Ovary (tissue), 3 donors: ENCODE results near the gene STMN3.

Source experiments
- CTCF ChIP-seq, 3 donors: fragments of 450-650 bp in 2 of 3; fragments of 200-600 bp in 1 of 3; IDR thresholded peaks; one replicate each; pipeline versions ENCODE4 v1.5.1 to v1.8.0; 2016 to 2022; ENCODE audit warnings: antibody characterized with exemption in 3 of 3, mild to moderate bottlenecking in 1 of 3
- POLR2A ChIP-seq: fragments of 450-650 bp; IDR thresholded peaks from one replicate; pipeline ENCODE4 v1.6.1; 2017; ENCODE audit warnings: antibody characterized with exemption, mild to moderate bottlenecking, moderate library complexity
- donor health status: DM: no; HTN: no; CAD: no.

- TF ChIP-seq CTCF (IDR thresholded peaks at IDR 0.05), result no peak
- TF ChIP-seq POLR2A, result no peak
Observed at GRCh38 chr20:63690003-63690897, 37.0 kb upstream of the STMN3 start.
